Brain microvascular endothelial cell (primary cell): Measurements from ENCODE around the gene IFNAR2.

Source experiments
- DNase-seq: peaks from one replicate; pipeline ENCODE4 v3.0.0-alpha.2; 2020
- H3K27ac ChIP-seq: fragments of 250-450 bp; sonication (Bioruptor Pico); 2 replicates; pipeline ENCODE4 v1.5.1; 2020; ENCODE audit warnings: mild to moderate bottlenecking, moderate library complexity
- H3K27me3 ChIP-seq: fragments of 250-450 bp; sonication (Bioruptor Pico); replicated peaks from 2 replicates; pipeline ENCODE4 v1.5.1; 2020; ENCODE audit warnings: mild to moderate bottlenecking
- H3K36me3 ChIP-seq: fragments of 250-450 bp; sonication (Bioruptor Pico); replicated peaks from 2 replicates; pipeline ENCODE4 v1.5.1; 2020; ENCODE audit warnings: mild to moderate bottlenecking
- H3K4me3 ChIP-seq: 2 replicates; pipeline ENCODE4 v1.5.1; 2011; ENCODE audit warnings: low read depth, mild to moderate bottlenecking, control low read depth, low read length, moderate library complexity
- CTCF ChIP-seq: IDR thresholded peaks from 2 replicates; pipeline ENCODE4 v1.5.1; 2011; ENCODE audit warnings: low read depth, mild to moderate bottlenecking, moderate library complexity, low read length, control low read depth, inconsistent platforms; ENCODE audit errors: missing control alignments
- in situ Hi-C: cut with HindIII; loops from 2 replicates; pipeline ENCODE4 v1.10.0; 2017; ENCODE audit warnings: low sequenced_read_pairs, low pct_ligation_motif_present

IFNAR2 gene

GRCh38 chr21:33257094-33257803 lies 27.5 kb downstream of the IFNAR2 start:
- H3K36me3 ChIP-seq: peaks cover 5% of the 10 kb centered on the region
- no peak overlapping the region for H3K4me3 ChIP-seq
- no peak for TF ChIP-seq CTCF
- in situ Hi-C loops: no loop called here
- no peak for DNase-seq
- H3K27ac ChIP-seq: no peak overlapping the region
- no peaks in the 10 kb centered on the region for H3K27me3 ChIP-seq

GRCh38 chr21:33258475-33258874 lies 28.7 kb downstream of the IFNAR2 start:
- TF ChIP-seq CTCF: no peak
- no peak for DNase-seq
- Histone ChIP-seq H3K4me3 (no peak overlapping the region), H3K27me3 (no peaks in the 10 kb centered on the region), H3K27ac (no peak overlapping the region), H3K36me3 (peaks cover 10% of the 10 kb centered on the region)
- in situ Hi-C loops: no loop called here

GRCh38 chr21:33259428-33259827 lies 29.7 kb downstream of the IFNAR2 start:
- H3K4me3 ChIP-seq: no peak overlapping the region
- in situ Hi-C loops: no loop called here
- no peak for TF ChIP-seq CTCF
- no peak overlapping the region for H3K27ac ChIP-seq
- no peaks in the 10 kb centered on the region for H3K27me3 ChIP-seq
- DNase-seq: no peak
- H3K36me3 ChIP-seq: peaks cover 10% of the 10 kb centered on the region

- H3K27me3 ChIP-seq: no peaks in the 10 kb centered on the region
- H3K27ac ChIP-seq: no peak overlapping the region
- no peak for TF ChIP-seq CTCF
- in situ Hi-C loops: no loop called here
- no peak for DNase-seq
- H3K4me3 ChIP-seq: no peak overlapping the region
- peaks cover 10% of the 10 kb centered on the region for H3K36me3 ChIP-seq
These were observed 30.3 kb downstream of the IFNAR2 start for GRCh38 chr21:33259995-33260394.

- Histone ChIP-seq H3K36me3 (peaks cover 8% of the 10 kb centered on the region), H3K4me3 (no peak overlapping the region), H3K27ac (no peak overlapping the region), H3K27me3 (no peaks in the 10 kb centered on the region)
- no peak for TF ChIP-seq CTCF
- in situ Hi-C loops: no loop called here
- DNase-seq: peak; percentile 62
These were observed 31.9 kb downstream of the IFNAR2 start for GRCh38 chr21:33261635-33262034.

GRCh38 chr21:33262921-33263320 lies 33.2 kb downstream of the IFNAR2 start:
- Histone ChIP-seq H3K36me3 (peaks cover 8% of the 10 kb centered on the region), H3K27ac (no peak overlapping the region), H3K4me3 (no peak overlapping the region), H3K27me3 (no peaks in the 10 kb centered on the region)
- DNase-seq: no peak
- TF ChIP-seq CTCF: no peak
- in situ Hi-C loops: no loop called here
